Stimulated activated naive CD8-positive, alpha-beta T cell treated with anti-CD3 and anti-CD28 coated beads, Interleukin-15, amount 100 ng/mL, for 72 hours (primary cell): ENCODE measurements around the gene PTGDS.

Experiments used
- ATAC-seq: fragments of 150-1000 bp; cut with Tn5 transposase; 2 replicates; pipeline ENCODE4 v1.10.0; 2021; ENCODE audit warnings: mild to moderate bottlenecking, moderate library complexity
- DNase-seq, 2 donors: peaks; one replicate each; pipeline ENCODE4 v3.0.0; 2021 to 2022
- H3K27ac Mint-ChIP-seq, 2 donors: one replicate each; pipeline ENCODE4 v1.8.0; 2022; ENCODE audit warnings: mild to moderate bottlenecking in 2 of 2, mixed read lengths in 2 of 2, moderate library complexity in 2 of 2
- H3K27me3 Mint-ChIP-seq: one replicate; pipeline ENCODE4 v1.8.0; 2022; ENCODE audit warnings: mixed read lengths
- H3K4me1 Mint-ChIP-seq: one replicate; pipeline ENCODE4 v1.8.0; 2022; ENCODE audit warnings: mild to moderate bottlenecking, mixed read lengths
- H3K4me3 Mint-ChIP-seq, 2 donors: one replicate each; pipeline ENCODE4 v1.8.0; 2022; ENCODE audit warnings: mild to moderate bottlenecking in 2 of 2, mixed read lengths in 2 of 2, moderate library complexity in 1 of 2
- H3K9me3 Mint-ChIP-seq, 2 donors: one replicate each; pipeline ENCODE4 v1.8.0; 2022; ENCODE audit warnings: mixed read lengths in 2 of 2

PTGDS gene

GRCh38 chr9:136973618-136974617 lies 3.4 kb upstream of the PTGDS start:
- H3K27me3 Mint-ChIP-seq: no peaks in the 10 kb centered on the region
- peaks cover 45% of the 10 kb centered on the region for H3K4me1 Mint-ChIP-seq
- DNase-seq: no peak
- no peak overlapping the region for H3K27ac Mint-ChIP-seq
- no peak overlapping the region for H3K4me3 Mint-ChIP-seq
- no peaks in the 10 kb centered on the region for H3K9me3 Mint-ChIP-seq
- no peak for ATAC-seq

GRCh38 chr9:136974817-136975535 lies 2.3 kb upstream of the PTGDS start:
- Mint-ChIP-seq H3K9me3 (no peaks in the 10 kb centered on the region), H3K27me3 (no peaks in the 10 kb centered on the region), H3K4me1 (peaks cover 43% of the 10 kb centered on the region), H3K4me3 (no peak overlapping the region), H3K27ac (no peak overlapping the region)
- ATAC-seq (no peak), DNase-seq (no peak)

GRCh38 chr9:136975644-136976043 lies 1.7 kb upstream of the PTGDS start:
- H3K27me3 Mint-ChIP-seq: no peaks in the 10 kb centered on the region
- no peaks in the 10 kb centered on the region for H3K9me3 Mint-ChIP-seq
- DNase-seq: peak in 1 of 2 donors; percentile 56
- H3K27ac Mint-ChIP-seq: no peak overlapping the region
- H3K4me1 Mint-ChIP-seq: peaks cover 37% of the 10 kb centered on the region
- H3K4me3 Mint-ChIP-seq: no peak overlapping the region
- ATAC-seq: peak; percentile 19

GRCh38 chr9:136977649-136978072 lies 357 bp downstream of the PTGDS start:
- H3K4me3 Mint-ChIP-seq: peak overlapping the region; percentile 22 to 51
- H3K27ac Mint-ChIP-seq: no peak overlapping the region

GRCh38 chr9:136978073-136978864 lies 965 bp downstream of the PTGDS start:
- H3K9me3 Mint-ChIP-seq: no peaks in the 10 kb centered on the region
- H3K27ac Mint-ChIP-seq: no peak overlapping the region
- DNase-seq (peak; percentile 61 to 69), ATAC-seq (peak; percentile 16)
- peaks cover 36% of the 10 kb centered on the region for H3K4me1 Mint-ChIP-seq
- H3K4me3 Mint-ChIP-seq: peak overlapping the region in 1 of 2 donors; percentile 22
- H3K27me3 Mint-ChIP-seq: peaks cover under 1% of the 10 kb centered on the region

More at GRCh38 chr9:136977649-136978072, 357 bp downstream of the PTGDS start:
- H3K9me3 Mint-ChIP-seq: no peaks in the 10 kb centered on the region
- DNase-seq (no peak), ATAC-seq (no peak)
- H3K27me3 Mint-ChIP-seq: no peaks in the 10 kb centered on the region
- peaks cover 36% of the 10 kb centered on the region for H3K4me1 Mint-ChIP-seq

- Mint-ChIP-seq H3K9me3 (no peaks in the 10 kb centered on the region), H3K4me1 (peaks cover 34% of the 10 kb centered on the region), H3K27ac (no peak overlapping the region), H3K4me3 (no peak overlapping the region), H3K27me3 (peaks cover 7% of the 10 kb centered on the region)
- DNase-seq (no peak), ATAC-seq (no peak)
Observed at GRCh38 chr9:136978865-136979544, 1.7 kb downstream of the PTGDS start.

- peaks cover 14% of the 10 kb centered on the region for H3K27me3 Mint-ChIP-seq
- H3K9me3 Mint-ChIP-seq: no peaks in the 10 kb centered on the region
- H3K27ac Mint-ChIP-seq: no peak overlapping the region
- DNase-seq: no peak
- ATAC-seq: no peak
- H3K4me3 Mint-ChIP-seq: no peak overlapping the region
- peaks cover 27% of the 10 kb centered on the region for H3K4me1 Mint-ChIP-seq
Observed at GRCh38 chr9:136979769-136980587, 2.7 kb downstream of the PTGDS start.

GRCh38 chr9:136980669-136981478 lies 3.6 kb downstream of the PTGDS start:
- Mint-ChIP-seq H3K4me3 (no peak overlapping the region), H3K4me1 (peaks cover 18% of the 10 kb centered on the region), H3K9me3 (no peaks in the 10 kb centered on the region), H3K27ac (no peak overlapping the region), H3K27me3 (peaks cover 18% of the 10 kb centered on the region)
- ATAC-seq: no peak
- no peak for DNase-seq

- Mint-ChIP-seq H3K27ac (no peak overlapping the region), H3K4me3 (no peak overlapping the region), H3K4me1 (peaks cover 10% of the 10 kb centered on the region), H3K9me3 (no peaks in the 10 kb centered on the region), H3K27me3 (peaks cover 24% of the 10 kb centered on the region)
- no peak for DNase-seq
- ATAC-seq: no peak
Observed at GRCh38 chr9:136981588-136982231, 4.4 kb downstream of the PTGDS start.

- no peak for DNase-seq
- Mint-ChIP-seq H3K4me3 (no peak within 1 kb of the TSS), H3K27ac (no peak within 1 kb of the TSS), H3K27me3 (peaks cover 30% of the 10 kb centered on the region), H3K9me3 (no peaks in the 10 kb centered on the region), H3K4me1 (peaks cover 3% of the 10 kb centered on the region)
- no peak for ATAC-seq
Observed at GRCh38 chr9:136982232-136983051, 5.1 kb downstream of the PTGDS start, which contains the start of gene LCNL1. Gene LCNL1 (plus strand): TSS chr9:136982993. CDS start chr9:136983587, 594 bp downstream.

GRCh38 chr9:136983167-136983566 lies 5.9 kb downstream of the PTGDS start:
- ATAC-seq (no peak), DNase-seq (no peak)
- H3K4me1 Mint-ChIP-seq: no peaks in the 10 kb centered on the region
- no peak overlapping the region for H3K4me3 Mint-ChIP-seq
- no peak overlapping the region for H3K27ac Mint-ChIP-seq
- no peaks in the 10 kb centered on the region for H3K9me3 Mint-ChIP-seq
- H3K27me3 Mint-ChIP-seq: peaks cover 37% of the 10 kb centered on the region

GRCh38 chr9:136983656-136984314 lies 6.5 kb downstream of the PTGDS start:
- H3K27ac Mint-ChIP-seq: no peak overlapping the region
- ATAC-seq: no peak
- H3K9me3 Mint-ChIP-seq: no peaks in the 10 kb centered on the region
- H3K4me1 Mint-ChIP-seq: no peaks in the 10 kb centered on the region
- DNase-seq: no peak
- H3K27me3 Mint-ChIP-seq: peaks cover 38% of the 10 kb centered on the region
- no peak overlapping the region for H3K4me3 Mint-ChIP-seq
